Smooth muscle cell (in vitro differentiated cells): ENCODE data around the gene SYNDIG1L. TPM values are rescaled to one million over a fixed set of nuclear protein-coding genes. Genes with fewer than 3 reads are reported as not detected.
"Not testable (repeated sequence)": the region's sequence is repeated elsewhere in the genome, so short reads cannot be mapped to it uniquely, and the experiment has no call there.

Source experiments
- DNase-seq: peaks from one replicate; lab custom pipeline; 2025; ENCODE audit not compliant: unreplicated experiment; lab: John Stamatoyannopoulos, UW
- H2AFZ ChIP-seq: fragments of 200-600 bp; sonication (generic); 2 replicates; pipeline ENCODE4 v1.6.0; 2016; ENCODE audit warnings: antibody characterized with exemption, low read depth, mild to moderate bottlenecking
- H3F3A ChIP-seq: fragments of 200-600 bp; sonication (generic); 2 replicates; pipeline ENCODE4 v1.6.0; 2017; ENCODE audit warnings: antibody characterized with exemption, low read depth
- H3K27ac ChIP-seq: fragments of 200-600 bp; sonication (generic); 2 replicates; pipeline ENCODE4 v1.5.1; 2016; ENCODE audit warnings: low read depth, mild to moderate bottlenecking
- H3K27me3 ChIP-seq: fragments of 200-600 bp; sonication (generic); 2 replicates; pipeline ENCODE4 v1.6.1; 2016; ENCODE audit warnings: low read depth, mild to moderate bottlenecking
- H3K36me3 ChIP-seq: fragments of 200-600 bp; sonication (generic); 2 replicates; pipeline ENCODE4 v1.5.1; 2016; ENCODE audit warnings: low read depth
- H3K4me1 ChIP-seq: fragments of 200-600 bp; sonication (generic); 2 replicates; pipeline ENCODE4 v1.5.1; 2016; ENCODE audit warnings: low read depth
- H3K4me2 ChIP-seq: fragments of 200-600 bp; sonication (generic); 2 replicates; pipeline ENCODE4 v1.6.0; 2016; ENCODE audit warnings: mild to moderate bottlenecking
- H3K4me3 ChIP-seq: fragments of 200-600 bp; sonication (generic); 2 replicates; pipeline ENCODE4 v1.5.1; 2016; ENCODE audit warnings: mild to moderate bottlenecking
- H3K79me2 ChIP-seq: fragments of 200-600 bp; sonication (generic); 2 replicates; pipeline ENCODE4 v1.6.0; 2016; ENCODE audit warnings: low read depth, mild to moderate bottlenecking
- H3K9ac ChIP-seq: fragments of 200-600 bp; sonication (generic); 2 replicates; pipeline ENCODE4 v1.6.0; 2016; ENCODE audit warnings: low read depth
- H3K9me3 ChIP-seq: fragments of 200-600 bp; sonication (generic); replicated peaks from 2 replicates; pipeline ENCODE4 v1.5.1; 2016; ENCODE audit warnings: low read depth
- H4K20me1 ChIP-seq: fragments of 200-600 bp; sonication (generic); 2 replicates; pipeline ENCODE4 v1.6.0; 2016; ENCODE audit warnings: low read depth
- CTCF ChIP-seq: fragments of 200-600 bp; sonication (generic); IDR thresholded peaks from 2 replicates; pipeline ENCODE4 v1.5.1; 2017; ENCODE audit warnings: borderline replicate concordance, mild to moderate bottlenecking, antibody characterized with exemption; ENCODE audit not compliant: insufficient read depth, poor library complexity, severe bottlenecking
- WGBS: methylation state at CpG from one replicate; pipeline ENCODE4 v1.1.7; 2016; ENCODE audit warnings: low lambda C conversion rate; 5-methylcytosine and 5-hydroxymethylcytosine counted together
- polyA plus RNA-seq: library from polyadenylated mRNA; unstranded; fragments of >200 nt; fragmentation: Nextera tagmentation; extraction: Ambion mirVana; gene quantifications from 2 replicates; pipeline ENCODE4 v1.2.1, GENCODE V29; 2016
- total RNA-seq: library from RNA; depleted of rRNA; stranded (reverse); fragments of >200 nt; gene quantifications from 2 replicates; pipeline ENCODE4 v1.2.3, GENCODE V29; 2014

SYNDIG1L gene
- total and polyA plus RNA-seq, 2 experiments from 2014 or later, result not detected

- no peak overlapping the region for H3K4me2 ChIP-seq
- DNase-seq, result no peak
- no peak overlapping the region for H3K9ac ChIP-seq
- no peak for TF ChIP-seq CTCF
- peaks cover 71% of the 10 kb centered on the region for H3K27me3 ChIP-seq
- H3K9me3 ChIP-seq, result no peaks in the 10 kb centered on the region
- peaks cover 7% of the 10 kb centered on the region for H3K4me1 ChIP-seq
- H2AFZ ChIP-seq, result no peak overlapping the region
- H3K36me3 ChIP-seq, result no peaks in the 10 kb centered on the region
- no peak overlapping the region for H3K4me3 ChIP-seq
- 77% methylated on average over 16 of the region's 16 CpGs for WGBS
- no peaks in the 10 kb centered on the region for H3K79me2 ChIP-seq
- H3K27ac ChIP-seq, result no peak overlapping the region
- H4K20me1 ChIP-seq, result no peaks in the 10 kb centered on the region
- H3F3A ChIP-seq, result no peaks in the 10 kb centered on the region
Measured at GRCh38 chr14:74392616-74393570, 33.1 kb downstream of the SYNDIG1L start.

- Histone ChIP-seq H2AFZ (no peak overlapping the region), H3K27me3 (peaks cover 71% of the 10 kb centered on the region), H3F3A (no peaks in the 10 kb centered on the region), H3K9ac (no peak overlapping the region), H3K4me2 (no peak overlapping the region), H3K79me2 (no peaks in the 10 kb centered on the region), H3K9me3 (no peaks in the 10 kb centered on the region), H3K4me3 (no peak overlapping the region), H4K20me1 (no peaks in the 10 kb centered on the region), H3K36me3 (no peaks in the 10 kb centered on the region), H3K4me1 (peaks cover 7% of the 10 kb centered on the region), H3K27ac (no peak overlapping the region)
- 88% methylated on average over 3 of the region's 3 CpGs for WGBS
- TF ChIP-seq CTCF, result no peak
- no peak for DNase-seq
Measured at GRCh38 chr14:74391479-74391878, 34.5 kb downstream of the SYNDIG1L start.

- H3K9ac ChIP-seq, H3K4me1 ChIP-seq, DNase-seq, H3K4me3 ChIP-seq, H2AFZ ChIP-seq, H3F3A ChIP-seq, H4K20me1 ChIP-seq, H3K79me2 ChIP-seq, H3K27ac ChIP-seq, H3K36me3 ChIP-seq, H3K9me3 ChIP-seq, H3K4me2 ChIP-seq: not testable (repeated sequence)
- 95% methylated on average over 3 of the region's 3 CpGs for WGBS
- peaks cover 66% of the 10 kb centered on the region for H3K27me3 ChIP-seq
Measured at GRCh38 chr14:74390505-74390904, 35.5 kb downstream of the SYNDIG1L start.

GRCh38 chr14:74389980-74390379 lies 36.0 kb downstream of the SYNDIG1L start:
- Histone ChIP-seq H3K4me2 (no peak overlapping the region), H3K9ac (no peak overlapping the region), H3K9me3 (no peaks in the 10 kb centered on the region), H3K4me1 (peaks cover 7% of the 10 kb centered on the region), H3K79me2 (no peaks in the 10 kb centered on the region), H2AFZ (no peak overlapping the region), H3F3A (no peaks in the 10 kb centered on the region), H3K4me3 (no peak overlapping the region), H3K36me3 (no peaks in the 10 kb centered on the region), H4K20me1 (no peaks in the 10 kb centered on the region), H3K27ac (no peak overlapping the region), H3K27me3 (peaks cover 61% of the 10 kb centered on the region)
- WGBS, result 79% methylated on average over 7 of the region's 7 CpGs
- no peak for DNase-seq
- no peak for TF ChIP-seq CTCF
